ENCODE measurements around the gene POLR3GL.

- TF ChIP-seq POLR2A (IDR thresholded peaks at IDR 0.05; ENCODE audit: low read depth, low read length) (no peak), POU2F2 (IDR thresholded peaks at IDR 0.05; ENCODE audit: low read depth, low read length) (no peak), TAF1 (IDR thresholded peaks at IDR 0.05; ENCODE audit: low read depth, low read length) (no peak)
These were observed 2.1 kb upstream of the POLR3GL start for GRCh38 chr1:145962157-145963102.

Measured in GM12891 (cell line).